COR-L47 (cell line): Measurements from ENCODE around the gene SMURF1.
"Not testable (repeated sequence)": the region's sequence is repeated elsewhere in the genome, so short reads cannot be mapped to it uniquely, and the experiment has no call there.

Experiments
- DNase-seq: peaks from one replicate; lab custom pipeline; 2025; lab: John Stamatoyannopoulos, UW

The SMURF1 gene

GRCh38 chr7:99121496-99122021, 22.3 kb downstream of the SMURF1 start:
- no peak for DNase-seq

GRCh38 chr7:99120916-99121315, 23.0 kb downstream of the SMURF1 start:
- no peak for DNase-seq

GRCh38 chr7:99120501-99120900, 23.4 kb downstream of the SMURF1 start:
- DNase-seq = no peak

DNA sequence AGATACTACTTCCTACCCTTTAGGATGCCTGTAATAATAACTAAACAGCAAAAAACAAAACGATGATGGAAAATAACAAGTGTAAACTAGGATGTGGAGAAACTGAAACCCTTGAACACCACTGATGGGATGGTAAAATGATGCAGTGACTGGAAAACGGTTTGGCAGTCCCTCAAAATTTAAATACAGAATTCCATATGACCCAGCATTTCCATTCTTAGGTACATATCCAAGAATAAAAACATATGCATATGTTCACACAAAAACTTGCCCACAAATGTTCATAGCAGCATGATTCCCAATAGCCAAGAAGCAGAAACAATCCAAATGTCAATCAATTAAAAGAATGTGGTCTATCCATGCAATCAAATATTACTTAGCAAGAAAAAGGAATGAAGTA, 25.8 kb downstream of the SMURF1 start:
- no peak for DNase-seq

GRCh38 chr7:99116144-99116543, 27.8 kb downstream of the SMURF1 start:
- DNase-seq = no peak

- no peak for DNase-seq
These were observed 28.5 kb downstream of the SMURF1 start for GRCh38 chr7:99115379-99115778.

- DNase-seq = no peak
These were observed 30.9 kb downstream of the SMURF1 start for GRCh38 chr7:99112979-99113378.

DNA sequence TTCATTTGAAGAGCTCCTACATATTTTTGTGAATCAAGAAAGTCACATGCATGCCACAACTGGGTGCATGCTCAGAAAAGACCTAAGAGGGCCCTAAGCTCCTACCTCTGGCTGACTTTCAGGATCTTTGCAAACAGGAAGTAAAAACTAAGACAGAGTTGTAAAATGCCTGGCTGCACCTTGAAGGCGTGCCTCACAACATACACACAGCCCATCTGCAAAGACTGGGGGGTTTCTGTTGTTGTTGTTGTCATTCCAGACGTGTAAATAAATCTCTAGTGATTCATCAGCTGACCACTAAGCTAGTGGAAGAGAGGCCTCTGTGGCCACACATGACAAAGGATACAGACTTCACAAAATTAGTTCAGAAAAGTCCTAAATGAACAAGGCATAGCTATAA, 31.8 kb downstream of the SMURF1 start:
- DNase-seq = no peak

GRCh38 chr7:99111591-99111990, 32.3 kb downstream of the SMURF1 start:
- DNase-seq = no peak

DNA sequence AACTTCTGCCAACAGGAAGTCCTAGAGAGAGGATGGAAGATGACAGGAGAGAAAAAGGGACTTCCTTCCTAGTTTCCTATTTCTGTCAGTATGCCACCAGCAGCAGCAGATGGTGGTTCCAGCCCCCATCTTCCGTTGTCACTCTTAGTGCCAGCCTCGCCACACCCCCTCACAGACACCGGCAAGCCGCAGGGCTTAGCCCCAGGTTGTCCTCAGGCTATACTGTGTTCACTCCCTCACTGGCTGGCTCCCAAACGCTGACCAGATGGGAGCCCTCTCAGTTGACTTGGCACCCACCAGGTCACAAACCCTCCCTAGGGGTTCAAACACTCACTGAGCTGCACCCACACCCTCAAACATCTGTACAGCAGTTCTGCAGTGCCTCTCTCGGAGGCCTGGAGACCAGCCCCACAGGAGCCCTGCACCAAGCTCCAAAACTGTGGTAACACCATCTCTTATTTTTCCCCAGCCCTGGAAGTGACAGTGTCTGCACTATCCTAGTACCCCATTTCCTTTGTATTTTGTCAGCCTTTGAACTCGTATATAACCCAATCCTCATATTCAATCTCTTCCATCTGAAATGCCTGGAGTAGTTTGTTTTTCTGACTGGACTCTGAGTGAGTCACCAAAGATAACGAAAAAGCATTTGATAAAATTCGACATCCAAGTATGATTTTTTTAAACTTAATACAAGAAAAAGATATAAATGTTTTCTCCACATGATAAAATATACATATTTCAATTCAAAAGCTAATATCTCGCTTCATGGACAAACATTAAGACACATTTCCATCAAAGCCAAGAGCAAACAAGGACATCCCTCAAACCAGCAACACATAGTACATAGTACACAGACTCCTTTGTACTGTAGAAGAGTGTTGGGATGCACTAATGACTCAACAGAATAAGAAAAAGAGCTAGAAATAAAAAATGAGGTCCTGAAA, 34.5 kb downstream of the SMURF1 start:
- no peak for DNase-seq

GRCh38 chr7:99108613-99109012, 35.3 kb downstream of the SMURF1 start:
- no peak for DNase-seq

GRCh38 chr7:99106821-99107241, 37.1 kb downstream of the SMURF1 start:
- no peak for DNase-seq

DNA sequence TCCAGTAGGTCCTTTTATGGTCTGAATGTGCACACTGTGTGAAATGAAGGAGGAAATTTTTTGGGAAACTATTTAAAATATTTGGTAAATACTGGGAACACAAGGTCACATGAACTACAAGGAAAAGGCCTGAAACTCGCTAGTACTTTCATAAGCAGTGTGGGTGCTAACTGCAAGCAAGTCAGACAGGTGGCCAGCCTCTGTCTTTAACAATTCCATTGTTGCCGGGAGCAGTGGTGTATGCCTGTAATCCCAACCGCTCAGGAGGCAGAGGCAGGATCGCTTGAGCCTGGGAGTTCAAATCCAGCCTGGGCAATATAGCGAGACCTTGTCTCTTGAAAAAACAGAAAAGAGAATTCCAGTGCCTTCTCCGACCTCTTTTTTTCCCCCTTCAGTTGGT, 37.5 kb downstream of the SMURF1 start:
- no peak for DNase-seq

DNA sequence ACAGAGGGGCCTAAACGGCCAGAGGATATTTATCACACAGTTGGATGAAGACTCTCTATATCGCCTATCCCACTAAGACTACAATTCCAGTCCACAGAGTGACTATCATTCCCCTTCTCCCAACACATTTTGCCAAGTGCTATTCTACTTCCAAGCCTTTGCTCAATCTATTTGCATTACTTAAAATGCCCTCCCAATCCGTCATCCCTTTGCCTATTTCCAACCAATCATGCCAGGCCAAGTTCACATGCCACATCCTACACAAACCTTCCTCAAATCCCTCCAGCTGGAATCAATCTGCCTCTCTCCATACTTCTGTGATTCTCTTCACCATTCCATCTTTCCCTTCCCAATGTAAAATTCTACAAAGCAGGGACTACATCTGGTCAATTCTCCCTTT, 38.2 kb downstream of the SMURF1 start:
- DNase-seq = no peak

DNA sequence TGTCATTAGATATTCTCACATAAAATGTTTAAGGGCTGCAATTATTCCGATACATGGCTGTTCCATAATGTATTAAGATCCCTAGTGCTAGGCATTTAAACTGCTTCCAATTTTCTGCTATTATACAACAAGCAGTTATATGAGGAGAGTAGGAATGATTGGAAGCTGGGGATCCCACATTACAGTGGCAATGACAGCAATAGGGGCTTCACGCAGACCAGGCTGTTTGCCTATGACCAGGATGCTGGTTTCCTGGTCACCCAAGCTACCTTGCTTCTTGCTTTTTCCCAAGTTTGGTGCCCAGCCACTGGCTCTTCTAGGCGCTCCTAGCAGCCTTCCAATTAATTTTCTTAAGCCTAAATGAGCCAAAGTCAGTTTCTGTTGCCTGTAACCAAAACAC, 39.3 kb downstream of the SMURF1 start:
- no peak for DNase-seq

DNA sequence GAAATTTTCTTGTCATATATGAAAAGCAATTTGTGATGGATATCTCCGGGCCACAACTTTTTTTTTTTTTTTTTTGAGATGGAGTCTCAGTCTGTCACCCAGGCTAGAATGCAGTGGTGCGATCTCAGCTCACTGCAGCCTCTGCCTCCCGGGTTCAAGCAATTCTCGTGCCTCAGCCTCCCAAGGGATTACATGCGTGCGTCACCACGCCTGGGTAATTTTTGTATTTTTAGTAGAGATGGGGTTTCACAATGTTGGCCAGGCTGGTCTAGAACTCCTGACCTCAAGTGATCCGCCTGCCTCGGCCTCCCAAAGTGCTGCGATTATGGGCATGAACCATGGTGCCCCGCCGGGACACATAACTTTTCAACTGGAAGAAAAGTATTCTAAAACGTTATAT, 40.1 kb downstream of the SMURF1 start:
- DNase-seq = not testable (repeated sequence)

GRCh38 chr7:99102809-99103690, 40.9 kb downstream of the SMURF1 start:
- DNase-seq = no peak

GRCh38 chr7:99102361-99102760, 41.5 kb downstream of the SMURF1 start:
- no peak for DNase-seq

DNA sequence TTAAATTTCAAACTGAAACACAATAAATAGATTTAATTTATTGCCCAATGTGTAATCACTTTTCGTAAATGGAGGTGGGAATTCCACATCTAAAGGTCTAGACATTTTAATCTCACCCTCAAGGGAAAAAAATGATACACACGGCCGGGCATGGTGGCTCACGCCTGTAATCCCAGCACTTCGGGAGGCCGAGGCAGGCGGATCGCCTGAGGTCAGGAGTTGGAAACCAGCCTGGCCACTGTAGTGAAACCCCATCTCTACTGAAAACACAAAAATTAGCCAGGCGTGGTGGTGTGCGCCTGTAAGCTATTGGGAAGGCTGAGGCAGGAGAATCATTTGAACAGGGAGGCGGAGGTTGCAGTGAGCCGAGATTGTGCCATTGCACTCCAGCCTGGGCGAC, 42.4 kb downstream of the SMURF1 start:
- not testable (repeated sequence) for DNase-seq

GRCh38 chr7:99099499-99100077, 44.3 kb downstream of the SMURF1 start:
- no peak for DNase-seq

GRCh38 chr7:99098824-99099498, 44.9 kb downstream of the SMURF1 start:
- no peak for DNase-seq
